PC-9 (cell line): Measurements from ENCODE around the gene STX18. TPM values are rescaled to one million over a fixed set of nuclear protein-coding genes. Genes with fewer than 3 reads are reported as not detected.
A peak's percentile ranks its signal among the peaks of the same experiment; 100 is the strongest.

ENCODE experiments used
- BruUV-seq: library from RNA; stranded (reverse); fragments of 400-500 nt; replicated peaks from 2 replicates; lab custom pipeline; 2021; lab: Mats Ljungman, UMichigan
- CTCF ChIA-PET: fragments of 300-600 bp; sonication (Branson Sonifier 250); formaldehyde crosslinking; loops from one replicate; lab custom pipeline; 2022; ENCODE audit warnings: antibody characterized with exemption; lab: Charles Lee
- POLR2A ChIA-PET: fragments of 300-600 bp; sonication (Branson Sonifier 250); formaldehyde crosslinking; loops from one replicate; lab custom pipeline; 2022; ENCODE audit warnings: antibody characterized with exemption; ENCODE audit not compliant: unreplicated experiment; lab: Charles Lee
- DNase-seq, 2 experiments: peaks; one replicate each; pipeline versions ENCODE4 v3.0.0 to v3.0.0-alpha.2; 2015 to 2022; ENCODE audit warnings: mixed read lengths in 1 of 2
- H2AFZ ChIP-seq: fragments of 200-600 bp; sonication (generic); 2 replicates; pipeline ENCODE4 v1.8.1; 2017; ENCODE audit warnings: antibody characterized with exemption
- H3F3A ChIP-seq: fragments of 200-600 bp; sonication (generic); 2 replicates; pipeline ENCODE4 v1.8.1; 2017; ENCODE audit warnings: antibody characterized with exemption, mild to moderate bottlenecking, low read depth; ENCODE audit not compliant: insufficient read depth
- H3K27ac ChIP-seq: fragments of 200-600 bp; sonication (generic); 2 replicates; pipeline ENCODE4 v1.6.1; 2016; ENCODE audit warnings: mixed run types
- H3K27me3 ChIP-seq: fragments of 200-600 bp; sonication (generic); 2 replicates; pipeline ENCODE4 v1.6.1; 2016; ENCODE audit warnings: low read depth, mixed run types; ENCODE audit not compliant: insufficient read depth
- H3K36me3 ChIP-seq: fragments of 200-600 bp; sonication (generic); 2 replicates; pipeline ENCODE4 v1.6.1; 2016; ENCODE audit warnings: low read depth, mixed run types
- H3K4me1 ChIP-seq: fragments of 200-600 bp; sonication (generic); replicated peaks from 2 replicates; pipeline ENCODE4 v1.6.1; 2016; ENCODE audit warnings: mixed run types; ENCODE audit not compliant: insufficient read depth
- H3K4me2 ChIP-seq: fragments of 200-600 bp; sonication (generic); 2 replicates; pipeline ENCODE4 v1.6.1; 2017; ENCODE audit warnings: mixed run types
- H3K4me3 ChIP-seq: fragments of 200-600 bp; sonication (generic); 2 replicates; pipeline ENCODE4 v1.6.1; 2016; ENCODE audit warnings: mixed run types
- H3K79me2 ChIP-seq: fragments of 200-600 bp; sonication (generic); 2 replicates; pipeline ENCODE4 v1.6.1; 2017; ENCODE audit warnings: low read depth, mixed run types
- H3K9me2 ChIP-seq: fragments of 200-600 bp; sonication (generic); 2 replicates; pipeline ENCODE4 v1.8.1; 2017; ENCODE audit warnings: mild to moderate bottlenecking; ENCODE audit not compliant: insufficient read depth
- H3K9me3 ChIP-seq: fragments of 200-600 bp; sonication (generic); 2 replicates; pipeline ENCODE4 v1.8.1; 2016; ENCODE audit warnings: low read depth; ENCODE audit not compliant: insufficient read depth
- H4K20me1 ChIP-seq: fragments of 200-600 bp; sonication (generic); 2 replicates; pipeline ENCODE4 v1.8.1; 2017; ENCODE audit not compliant: insufficient read depth
- CTCF ChIP-seq: fragments of 200-600 bp; sonication (generic); conservative IDR thresholded peaks from 2 replicates; pipeline ENCODE4 v1.6.1; 2017; ENCODE audit warnings: mixed run types, antibody characterized with exemption, mild to moderate bottlenecking, moderate library complexity
- EZH2 ChIP-seq: fragments of 200-600 bp; sonication (generic); IDR thresholded peaks from 2 replicates; pipeline ENCODE4 v1.8.0; 2017; ENCODE audit warnings: antibody characterized with exemption, low read depth
- intact Hi-C: fragments of 100-400 bp; cut with micrococcal nuclease; formaldehyde crosslinking; loops from one replicate; pipeline ENCODE4 v1.10.0; 2022; ENCODE audit not compliant: unreplicated experiment
- total RNA-seq: library from RNA; stranded (reverse); gene quantifications from 2 replicates; pipeline ENCODE4 v1.2.3, GENCODE V29; 2021

The STX18 gene
- total RNA-seq, 1 experiment from 2014 or later = 30.5 TPM

DNA sequence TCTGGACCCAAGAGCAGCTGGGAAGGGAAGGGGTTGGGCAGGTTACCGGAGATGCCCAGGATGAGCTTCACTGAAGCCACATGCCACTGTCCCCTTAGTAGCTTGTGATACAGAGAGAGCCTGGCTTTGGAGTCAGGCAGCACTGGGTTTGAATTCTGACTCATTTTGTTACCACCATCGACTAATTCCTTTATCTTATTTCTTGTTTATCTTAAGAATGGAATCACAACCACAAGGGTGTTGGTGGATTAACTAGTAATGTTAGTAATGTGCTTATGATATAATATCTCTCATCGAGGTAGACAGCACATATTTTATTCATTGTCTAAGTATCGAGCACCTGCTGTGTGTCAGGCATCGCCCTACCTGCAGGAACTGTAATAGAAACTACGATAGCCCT, 17.7 kb upstream of the STX18 start:
- Histone ChIP-seq H3K27ac (no peak overlapping the region), H3K4me1 (peaks cover 25% of the 10 kb centered on the region), H3K9me3 (no peaks in the 10 kb centered on the region), H4K20me1 (no peaks in the 10 kb centered on the region), H3K79me2 (no peaks in the 10 kb centered on the region), H2AFZ (no peak overlapping the region), H3K4me3 (no peak overlapping the region), H3K36me3 (no peaks in the 10 kb centered on the region), H3K9me2 (no peaks in the 10 kb centered on the region), H3K27me3 (no peaks in the 10 kb centered on the region), H3F3A (peaks cover 19% of the 10 kb centered on the region), H3K4me2 (peak overlapping the region; percentile 47; the same call in 1 of the 2 replicates)
- ChIA-PET CTCF (no interaction called here), POLR2A (interaction anchor here (0.6 kb wide), 1 partner anchor 598 kb away, joined by 6 read pairs; no protein-coding TSS in a partner anchor)
- intact Hi-C loops = no loop called here
- peak; percentile 26 to 88 for DNase-seq
- BruUV-seq = no TSS peak
- TF ChIP-seq CTCF = no peak
- TF ChIP-seq EZH2 = no peak

- TF ChIP-seq EZH2 = no peak
- no peak for TF ChIP-seq CTCF
- POLR2A ChIA-PET = interaction anchor here (0.6 kb wide), 1 partner anchor 598 kb away, joined by 6 read pairs; no protein-coding TSS in a partner anchor
- Histone ChIP-seq H3K4me1 (peaks cover 25% of the 10 kb centered on the region), H3K9me3 (no peaks in the 10 kb centered on the region), H3K9me2 (no peaks in the 10 kb centered on the region), H4K20me1 (no peaks in the 10 kb centered on the region), H3K4me2 (no peak overlapping the region), H3F3A (peaks cover 19% of the 10 kb centered on the region), H3K36me3 (no peaks in the 10 kb centered on the region), H3K79me2 (no peaks in the 10 kb centered on the region), H3K27ac (no peak overlapping the region), H3K4me3 (no peak overlapping the region), H2AFZ (no peak overlapping the region), H3K27me3 (no peaks in the 10 kb centered on the region)
- no peak for DNase-seq
- BruUV-seq = no TSS peak
- intact Hi-C loops = no loop called here
- CTCF ChIA-PET = no interaction called here
These were observed 17.0 kb upstream of the STX18 start for GRCh38 chr4:4558881-4559280.

DNA sequence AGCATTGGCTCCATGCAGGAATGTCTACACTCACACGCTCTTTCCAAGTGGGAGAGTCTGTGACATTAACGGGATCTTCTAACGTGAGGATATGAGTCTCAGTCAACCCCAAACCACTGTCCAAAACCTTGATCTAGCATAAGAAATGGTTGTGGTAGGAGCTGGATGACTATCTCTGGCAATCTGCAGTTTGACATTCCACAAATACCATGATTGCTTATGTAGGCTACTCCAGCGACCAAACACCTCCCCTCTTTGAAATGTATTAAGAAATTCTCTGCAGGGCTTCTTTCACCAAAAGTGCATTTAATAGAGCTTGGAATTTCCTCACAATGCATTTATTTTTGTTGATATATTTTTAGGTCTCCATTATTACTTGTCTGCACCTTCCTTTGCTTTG, 14.1 kb upstream of the STX18 start:
- Histone ChIP-seq H3K79me2 (no peaks in the 10 kb centered on the region), H3K36me3 (no peaks in the 10 kb centered on the region), H3K27ac (no peak overlapping the region), H3K4me2 (peak overlapping the region; percentile 23), H3K4me3 (no peak overlapping the region), H3K9me3 (no peaks in the 10 kb centered on the region), H4K20me1 (no peaks in the 10 kb centered on the region), H3K9me2 (no peaks in the 10 kb centered on the region), H3K27me3 (no peaks in the 10 kb centered on the region), H3K4me1 (peaks cover 25% of the 10 kb centered on the region), H3F3A (peaks cover 19% of the 10 kb centered on the region), H2AFZ (no peak overlapping the region)
- no TSS peak for BruUV-seq
- peak; percentile 18 to 77 for DNase-seq
- TF ChIP-seq CTCF = no peak
- TF ChIP-seq EZH2 = no peak
- CTCF ChIA-PET = interaction anchor here (0.6 kb wide), 1 partner anchor 304 kb away, joined by 4 read pairs; no protein-coding TSS in a partner anchor
- POLR2A ChIA-PET = interaction anchor here (0.6 to 0.8 kb wide), 4 partner anchors 14 to 309 kb away, joined by 3 to 4 read pairs (median 4); partner anchors contain the start of gene STX18
- intact Hi-C loops = loop anchor here (1.0 kb wide), 1 partner anchor 14 kb away; the partner anchor contains the start of gene STX18
